NT2/D1 (cell line): ENCODE measurements around the gene PADI2.

Experiments used
- SUZ12 ChIP-seq: IDR thresholded peaks from 2 replicates; pipeline ENCODE4 v1.6.1; 2011; ENCODE audit not compliant: insufficient read length, insufficient read depth; ENCODE audit errors: extremely low read depth
- YY1 ChIP-seq: IDR thresholded peaks from 2 replicates; pipeline ENCODE4 v1.6.1; 2011; ENCODE audit not compliant: insufficient read length, insufficient read depth
- ZNF274 ChIP-seq: IDR thresholded peaks from 2 replicates; pipeline ENCODE4 v1.6.1; 2011; ENCODE audit warnings: mild to moderate bottlenecking, low read depth, low read length

GRCh38 chr1:17065666-17066065 is 53.6 kb downstream of the PADI2 start:
- no peak for TF ChIP-seq YY1
- no peak for TF ChIP-seq ZNF274
- no peak for TF ChIP-seq SUZ12
